Gastroesophageal sphincter (tissue), 4 donors: ENCODE results near the gene ZNF620. TPM values are rescaled to one million over a fixed set of nuclear protein-coding genes. Genes with fewer than 3 reads are reported as not detected.

Experiments used
- ATAC-seq: fragments of 150-250 bp; one replicate; pipeline ENCODE4 v1.9.1; 2016; ENCODE audit warnings: mild to moderate bottlenecking, moderate library complexity
- H3K27ac ChIP-seq, 4 donors: fragments of 200-600 bp; sonication (generic) in 3 of 4; 1 replicate in 3 of 4; 2 replicates in 1 of 4; pipeline ENCODE4 v1.5.1; 2016 to 2019
- H3K27me3 ChIP-seq: fragments of 200-600 bp; sonication (generic); one replicate; pipeline ENCODE4 v1.5.1; 2019
- H3K36me3 ChIP-seq, 2 donors: fragments of 200-600 bp; sonication (generic); one replicate each; pipeline ENCODE4 v1.5.1; 2019; ENCODE audit warnings: control low read depth in 1 of 2
- H3K4me1 ChIP-seq, 3 donors: fragments of 200-600 bp; sonication (generic); 1 replicate in 2 of 3; 2 replicates in 1 of 3; pipeline ENCODE4 v1.5.1; 2016 to 2019; ENCODE audit warnings: control low read depth in 2 of 3
- H3K4me3 ChIP-seq, 2 donors: fragments of 200-600 bp; sonication (generic); one replicate each; pipeline ENCODE4 v1.5.1; 2019; ENCODE audit warnings: mild to moderate bottlenecking in 1 of 2, moderate library complexity in 1 of 2
- H3K9me3 ChIP-seq, 3 donors: fragments of 200-600 bp; sonication (generic); one replicate each; pipeline ENCODE4 v1.5.1; 2017 to 2019; ENCODE audit warnings: control low read depth in 2 of 3
- EP300 ChIP-seq: sonication (generic); formaldehyde crosslinking; IDR thresholded peaks from one replicate; pipeline ENCODE4 v1.6.1; 2017; ENCODE audit warnings: antibody characterized with exemption, mild to moderate bottlenecking
- POLR2A ChIP-seq, 2 donors: fragments of 450-650 bp; IDR thresholded peaks; one replicate each; pipeline ENCODE4 v1.6.1; 2017; ENCODE audit warnings: antibody characterized with exemption in 2 of 2, mild to moderate bottlenecking in 2 of 2, moderate library complexity in 1 of 2
- POLR2AphosphoS5 ChIP-seq: sonication (generic); formaldehyde crosslinking; IDR thresholded peaks from one replicate; pipeline ENCODE4 v1.6.1; 2017; ENCODE audit warnings: antibody characterized with exemption
- WGBS, 2 donors: methylation state at CpG; one replicate each; pipeline ENCODE4 v1.1.5; 2018; ENCODE audit warnings: low coverage in 1 of 2; 5-methylcytosine and 5-hydroxymethylcytosine counted together
- total RNA-seq, 4 donors: library from RNA; depleted of rRNA; stranded (reverse); fragments of >200 nt; gene quantifications; one replicate each; pipeline ENCODE4 v1.1.0, GENCODE V29; 2016
- TF ChIP-seq, protein P1 (sequence below), 4 experiments: fragments of 200-600 bp in 2 of 4; fragments of 450-650 bp in 2 of 4; sonication (generic) in 1 of 4; IDR thresholded peaks; one replicate each; pipeline ENCODE4 v1.5.1; 2017 to 2019; ENCODE audit warnings: antibody characterized with exemption in 4 of 4, mild to moderate bottlenecking in 2 of 4, moderate library complexity in 2 of 4

The ZNF620 gene
- total RNA-seq, 4 donors from 2014 or later, result 3.4 to 7.0 (median 4.7) TPM

GRCh38 chr3:40504636-40505430, 1.0 kb upstream of the ZNF620 start:
- Histone ChIP-seq H3K4me1 (peaks cover 0 to 23% (median 7%) of the 10 kb centered on the region in 3 donors), H3K36me3 (peaks cover 0 to under 1% of the 10 kb centered on the region in 2 donors), H3K27ac (peak overlapping the region; percentile 35 to 88 (median 84)), H3K9me3 (no peaks in the 10 kb centered on the region), H3K4me3 (peak overlapping the region in 1 of 2 donors; percentile 74), H3K27me3 (no peaks in the 10 kb centered on the region)
- ATAC-seq, result peak; percentile 79
- 69 to 71% methylated on average over 4 of the region's 5 CpGs for WGBS, 2 donors
- TF ChIP-seq, protein P1, sequence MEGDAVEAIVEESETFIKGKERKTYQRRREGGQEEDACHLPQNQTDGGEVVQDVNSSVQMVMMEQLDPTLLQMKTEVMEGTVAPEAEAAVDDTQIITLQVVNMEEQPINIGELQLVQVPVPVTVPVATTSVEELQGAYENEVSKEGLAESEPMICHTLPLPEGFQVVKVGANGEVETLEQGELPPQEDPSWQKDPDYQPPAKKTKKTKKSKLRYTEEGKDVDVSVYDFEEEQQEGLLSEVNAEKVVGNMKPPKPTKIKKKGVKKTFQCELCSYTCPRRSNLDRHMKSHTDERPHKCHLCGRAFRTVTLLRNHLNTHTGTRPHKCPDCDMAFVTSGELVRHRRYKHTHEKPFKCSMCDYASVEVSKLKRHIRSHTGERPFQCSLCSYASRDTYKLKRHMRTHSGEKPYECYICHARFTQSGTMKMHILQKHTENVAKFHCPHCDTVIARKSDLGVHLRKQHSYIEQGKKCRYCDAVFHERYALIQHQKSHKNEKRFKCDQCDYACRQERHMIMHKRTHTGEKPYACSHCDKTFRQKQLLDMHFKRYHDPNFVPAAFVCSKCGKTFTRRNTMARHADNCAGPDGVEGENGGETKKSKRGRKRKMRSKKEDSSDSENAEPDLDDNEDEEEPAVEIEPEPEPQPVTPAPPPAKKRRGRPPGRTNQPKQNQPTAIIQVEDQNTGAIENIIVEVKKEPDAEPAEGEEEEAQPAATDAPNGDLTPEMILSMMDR (IDR thresholded peaks at IDR 0.05), result no peak
- TF ChIP-seq POLR2AphosphoS5 (peak; percentile 79), EP300 (no peak)

DNA sequence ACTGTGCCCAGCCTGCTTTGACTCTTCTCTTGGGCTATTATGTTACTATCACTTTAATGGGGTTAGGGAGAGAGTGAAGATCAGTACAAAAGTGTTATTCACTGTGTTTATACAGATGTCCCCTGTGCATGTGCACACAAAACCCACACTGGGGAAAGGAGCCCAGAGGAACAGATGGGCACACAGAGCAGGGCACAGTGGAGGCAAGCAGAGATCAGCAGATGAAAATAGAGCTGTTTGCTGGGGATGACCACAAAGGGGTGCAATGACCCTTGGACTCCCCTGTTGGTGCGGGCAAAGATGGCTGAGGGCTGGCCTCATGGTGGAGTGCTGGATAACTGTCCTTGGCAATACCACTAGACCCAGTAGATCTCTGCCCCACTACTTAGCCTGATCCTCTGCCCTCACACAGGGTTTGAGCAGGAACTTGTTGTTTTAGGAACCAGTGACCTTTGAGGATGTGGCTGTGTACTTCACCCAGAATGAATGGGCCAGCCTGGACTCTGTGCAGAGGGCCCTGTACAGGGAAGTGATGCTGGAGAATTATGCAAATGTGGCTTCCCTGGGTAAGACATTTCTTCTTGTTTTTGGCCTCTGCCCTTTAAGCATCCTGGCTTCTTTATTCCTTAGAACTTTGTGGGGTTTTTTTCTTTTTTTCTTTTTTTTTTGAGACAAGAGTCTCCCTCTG, 5.3 kb downstream of the ZNF620 start:
- Histone ChIP-seq H3K9me3 (no peaks in the 10 kb centered on the region), H3K36me3 (peaks cover 0 to 62% of the 10 kb centered on the region in 2 donors), H3K27me3 (no peaks in the 10 kb centered on the region), H3K4me3 (no peak overlapping the region), H3K4me1 (peaks cover 0 to 11% (median 4%) of the 10 kb centered on the region in 3 donors), H3K27ac (no peak overlapping the region)
- ATAC-seq, result no peak
- TF ChIP-seq POLR2AphosphoS5 (no peak), POLR2A (IDR thresholded peaks at IDR 0.05) (no peak), EP300 (no peak)
- TF ChIP-seq, protein P1 (IDR thresholded peaks at IDR 0.05), result no peak
- 80 to 100% methylated on average over 1 of the region's 1 CpG for WGBS, 2 donors

DNA sequence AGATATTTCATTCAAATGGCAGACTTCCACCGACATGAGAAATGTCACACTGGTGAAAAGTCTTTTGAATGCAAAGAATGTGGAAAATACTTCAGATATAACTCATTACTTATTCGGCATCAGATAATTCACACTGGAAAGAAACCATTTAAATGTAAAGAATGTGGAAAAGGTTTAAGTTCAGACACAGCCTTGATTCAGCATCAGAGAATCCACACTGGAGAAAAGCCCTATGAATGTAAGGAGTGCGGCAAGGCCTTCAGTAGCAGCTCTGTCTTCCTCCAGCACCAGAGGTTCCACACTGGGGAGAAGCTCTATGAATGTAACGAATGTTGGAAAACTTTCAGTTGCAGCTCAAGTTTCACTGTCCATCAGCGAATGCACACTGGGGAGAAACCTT, 10.4 kb downstream of the ZNF620 start:
- no peak for TF ChIP-seq EP300
- TF ChIP-seq, protein P1 (IDR thresholded peaks at IDR 0.05), result no peak
- TF ChIP-seq POLR2A (IDR thresholded peaks at IDR 0.05), result no peak
- no peak for TF ChIP-seq POLR2AphosphoS5
- Histone ChIP-seq H3K36me3 (peaks cover 0 to 65% of the 10 kb centered on the region in 2 donors), H3K27me3 (no peaks in the 10 kb centered on the region), H3K9me3 (no peaks in the 10 kb centered on the region), H3K27ac (no peak overlapping the region), H3K4me1 (no peaks in the 10 kb centered on the region), H3K4me3 (no peak overlapping the region)
- WGBS, 2 donors, result 85 to 91% methylated on average over 4 to 5 of the region's 5 CpGs
- ATAC-seq, result no peak

DNA sequence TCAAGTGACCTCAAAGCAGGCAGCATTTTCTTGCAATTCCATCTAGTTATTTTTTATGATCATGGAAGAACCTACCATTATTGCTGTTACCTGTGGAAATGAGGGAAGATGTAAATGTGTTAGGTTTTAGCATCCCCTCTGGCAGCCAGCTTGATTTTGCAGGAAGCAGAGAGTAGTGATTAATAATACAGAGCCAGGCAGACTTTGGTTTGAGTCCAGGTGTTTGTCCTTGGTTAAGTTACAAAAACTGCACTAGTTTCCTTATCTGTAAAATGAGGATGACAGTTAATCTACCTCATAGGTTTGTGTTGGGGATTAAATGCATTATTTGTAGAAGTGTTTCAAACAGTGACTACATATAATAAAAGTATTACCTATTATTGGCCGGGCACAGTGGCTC, 12.2 kb downstream of the ZNF620 start:
- no peak for ATAC-seq
- 83% methylated on average over 1 of the region's 1 CpG; no CpG with 5 or more reads in 1 of the 2 donors for WGBS, 2 donors
- TF ChIP-seq EP300 (no peak), POLR2A (IDR thresholded peaks at IDR 0.05) (no peak), POLR2AphosphoS5 (no peak)
- TF ChIP-seq, protein P1 (IDR thresholded peaks at IDR 0.05), result no peak

More for the DNA sequence above, 12.2 kb downstream of the ZNF620 start:
- Histone ChIP-seq H3K36me3 (peaks cover 0 to 47% of the 10 kb centered on the region in 2 donors), H3K9me3 (no peaks in the 10 kb centered on the region), H3K27ac (no peak overlapping the region), H3K4me3 (no peak overlapping the region), H3K4me1 (no peaks in the 10 kb centered on the region), H3K27me3 (no peaks in the 10 kb centered on the region)
